K562 (cell line): ENCODE measurements around the gene KRTAP10-9. TPM values are rescaled to one million over a fixed set of nuclear protein-coding genes. Genes with fewer than 3 reads are reported as not detected.
"Not testable (repeated sequence)": the region's sequence is repeated elsewhere in the genome, so short reads cannot be mapped to it uniquely, and the experiment has no call there.

Experiments
- ATAC-seq: fragments of 200-7000 bp; cut with Tn5 transposase; 3 replicates; pipeline ENCODE4 v1.9.1; 2020; ENCODE audit warnings: moderate library complexity
- BruUV-seq: library from RNA; stranded (reverse); fragments of 400-500 nt; replicated peaks from 2 replicates; lab custom pipeline; 2021; lab: Mats Ljungman, UMichigan
- CTCF ChIA-PET: fragments of 300-600 bp; formaldehyde crosslinking; extraction: SDS; loops from one replicate; lab custom pipeline; 2021; ENCODE audit warnings: low intra/inter-chr PET ratio; lab: Yijun Ruan, JAX
- POLR2A ChIA-PET: fragments of 300-600, 350-650 bp; sonication (Branson Sonifier 250); formaldehyde crosslinking; extraction: SDS; loops from one replicate; lab custom pipeline; 2021; ENCODE audit warnings: antibody characterized with exemption, inconsistent platforms; lab: Yijun Ruan, JAX
- DNase-seq, 4 experiments: peaks; one replicate each; pipeline versions ENCODE4 v3.0.0 to v3.0.0-alpha.2; 2011 to 2018; ENCODE audit warnings: low spot score in 3 of 4, mixed read lengths in 3 of 4; ENCODE audit errors: extremely low read depth in 1 of 4
- FAIRE-seq: peaks from 2 replicates; lab custom pipeline; 2011; peaks lifted over from hg19 to GRCh38; lab: Jason Lieb, UNC
- H2AFZ ChIP-seq: 2 replicates; pipeline ENCODE4 v1.6.0; 2011; ENCODE audit warnings: low read depth, low read length, control low read depth, inconsistent platforms
- H3K27ac ChIP-seq: fragments of 200-600 bp; 3 replicates; pipeline ENCODE4 v1.8.0; 2011; ENCODE audit warnings: low read depth, mild to moderate bottlenecking, control low read depth, inconsistent platforms, low read length, moderate library complexity, mixed read lengths; ENCODE audit errors: extremely low read depth
- H3K27me3 ChIP-seq, 2 experiments: fragments of 300-600 bp in 1 of 2; 2 replicates in 1 of 2; 3 replicates in 1 of 2; pipeline versions ENCODE4 v1.6.0 to v1.8.0; 2011; ENCODE audit warnings: inconsistent platforms in 2 of 2, low read length in 2 of 2, mild to moderate bottlenecking in 1 of 2, mixed read lengths in 1 of 2, moderate library complexity in 1 of 2; ENCODE audit not compliant: control insufficient read depth in 2 of 2, insufficient read depth in 2 of 2
- H3K36me3 ChIP-seq: fragments of 300-600 bp; 3 replicates; pipeline ENCODE4 v1.8.0; 2011; ENCODE audit warnings: mild to moderate bottlenecking, low read length, inconsistent platforms; ENCODE audit not compliant: control insufficient read depth, insufficient read depth
- H3K4me1 ChIP-seq, 2 experiments: fragments of 200-600 bp in 1 of 2; replicated peaks in 1 of 2; 2 replicates in 1 of 2; 3 replicates in 1 of 2; pipeline versions ENCODE4 v1.5.1 to v1.8.0; 2011; ENCODE audit warnings: inconsistent platforms in 2 of 2, low read length in 2 of 2, mild to moderate bottlenecking in 1 of 2, mixed read lengths in 1 of 2, moderate library complexity in 1 of 2; ENCODE audit not compliant: control insufficient read depth in 2 of 2, insufficient read depth in 2 of 2
- H3K4me2 ChIP-seq: 2 replicates; pipeline ENCODE4 v1.6.1; 2011; ENCODE audit warnings: low read length, control low read depth, inconsistent platforms, mixed read lengths; ENCODE audit not compliant: insufficient read depth
- H3K4me3 ChIP-seq: fragments of 200-600 bp; sonication (generic), shearing (Covaris generic); 2 replicates; pipeline ENCODE4 v1.5.1; 2016; ENCODE audit warnings: control low read depth, inconsistent platforms
- H3K79me2 ChIP-seq: fragments of 200-600 bp; 3 replicates; pipeline ENCODE4 v1.8.0; 2011; ENCODE audit warnings: low read length, inconsistent platforms; ENCODE audit not compliant: control insufficient read depth, insufficient read depth
- H3K9ac ChIP-seq, 2 experiments: 2 replicates each; pipeline versions ENCODE4 v1.6.0 to v1.6.1; 2011; ENCODE audit warnings: low read depth in 2 of 2, low read length in 2 of 2, control low read depth in 1 of 2, inconsistent platforms in 1 of 2, mild to moderate bottlenecking in 1 of 2, mixed read lengths in 1 of 2; ENCODE audit not compliant: insufficient read depth in 1 of 2
- H3K9me1 ChIP-seq: one replicate; pipeline ENCODE4 v1.6.0; 2011; ENCODE audit warnings: inconsistent platforms, mild to moderate bottlenecking, low read length, moderate library complexity; ENCODE audit not compliant: control insufficient read depth, insufficient read depth
- H3K9me3 ChIP-seq: replicated peaks from 2 replicates; pipeline ENCODE4 v1.5.1; 2011; ENCODE audit warnings: low read depth, low read length, inconsistent platforms; ENCODE audit not compliant: control insufficient read depth, insufficient read depth
- H4K20me1 ChIP-seq: replicated peaks from 2 replicates; pipeline ENCODE4 v1.6.1; 2011; ENCODE audit warnings: low read length, inconsistent platforms, mixed read lengths; ENCODE audit not compliant: control insufficient read depth, insufficient read depth
- ELF1 ChIP-seq: fragments of 200-800 bp; sonication (Bioruptor generic); IDR thresholded peaks from 2 replicates; pipeline ENCODE4 v1.6.1; 2016; ENCODE audit warnings: missing genetic modification characterization, missing compliant biosample characterization
- MEIS2 ChIP-seq: fragments of 450-650 bp; IDR thresholded peaks from 2 replicates; pipeline ENCODE4 v1.6.1; 2014; ENCODE audit warnings: mild to moderate bottlenecking; ENCODE audit not compliant: partially characterized antibody
- MIER1 ChIP-seq: fragments of 450-650 bp; IDR thresholded peaks from 2 replicates; pipeline ENCODE4 v1.6.1; 2016; ENCODE audit warnings: antibody characterized with exemption, mild to moderate bottlenecking, low read depth
- NR4A1 ChIP-seq, 2 experiments: fragments of 250-450 bp in 1 of 2; fragments of 450-650 bp in 1 of 2; sonication (Bioruptor Pico) in 1 of 2; IDR thresholded peaks; 2 replicates each; pipeline versions ENCODE4 v1.4.0 to v1.6.1; 2016 to 2020; ENCODE audit warnings: mild to moderate bottlenecking in 2 of 2, missing compliant biosample characterization in 1 of 2, missing genetic modification characterization in 1 of 2, moderate library complexity in 1 of 2
- PHB ChIP-seq: fragments of 250-450 bp; sonication (Bioruptor Pico); IDR thresholded peaks from 2 replicates; pipeline ENCODE4 v1.5.0; 2021
- RBFOX2 ChIP-seq: fragments of 200-400 bp; formaldehyde crosslinking; IDR thresholded peaks from 2 replicates; pipeline ENCODE4 v1.6.1; 2017; ENCODE audit warnings: low read depth, mild to moderate bottlenecking, low read length, moderate library complexity
- SMARCB1 ChIP-seq: IDR thresholded peaks from 2 replicates; pipeline ENCODE4 v1.6.1; 2011; ENCODE audit warnings: improper control_type of control experiment, low read depth; ENCODE audit not compliant: insufficient read length
- ZBTB1 ChIP-seq: sonication (generic); formaldehyde crosslinking; IDR thresholded peaks from 2 replicates; pipeline ENCODE4 v1.8.1; 2023; ENCODE audit warnings: missing genetic modification reagents, low read depth, mild to moderate bottlenecking, borderline replicate concordance
- ZBTB33 ChIP-seq: sonication (generic); formaldehyde crosslinking; IDR thresholded peaks from 2 replicates; pipeline ENCODE4 v1.8.1; 2023; ENCODE audit warnings: mild to moderate bottlenecking, missing genetic modification reagents
- WGBS: fragments of 100-300 bp; shearing (Covaris generic); methylation state at CpG from one replicate; pipeline ENCODE4 v1.1.6; 2016; ENCODE audit warnings: low coverage, mixed read lengths; ENCODE audit not compliant: insufficient coverage; ENCODE audit errors: missing lambda C conversion rate; 5-methylcytosine and 5-hydroxymethylcytosine counted together
- in situ Hi-C: fragments of 300-500 bp; cut with MboI; formaldehyde crosslinking; loops from 4 replicates; pipeline ENCODE4 v1.15.0; 2018; ENCODE audit warnings: inconsistent platforms, mixed read lengths
- intact Hi-C: fragments of 100-400 bp; cut with micrococcal nuclease; formaldehyde crosslinking; loops from 2 replicates; pipeline ENCODE4 v1.14.2; 2022
- polyA plus RNA-seq, 8 experiments: library from polyadenylated mRNA; depleted of rRNA in 4 of 8; stranded (reverse) in 5 of 8; unstranded in 3 of 8; fragments of >200 nt; fragmentation: Nextera tagmentation in 2 of 8; fragmentation: Illumina TruSeq in 1 of 8; extraction: Ambion mirVana in 2 of 8; extraction: Trizol in 1 of 8; gene quantifications; 2 replicates each; pipeline versions ENCODE4 v1.2.1 to v1.2.3, GENCODE V29; 2011 to 2014; ENCODE audit warnings: inconsistent platforms in 1 of 8, missing spikeins in 1 of 8
- total RNA-seq, 7 experiments: library from RNA; depleted of rRNA in 6 of 7; stranded (reverse); fragments of >200 nt in 6 of 7; fragmentation: Illumina TruSeq in 2 of 7; extraction: Trizol in 2 of 7; gene quantifications; 2 replicates each; pipeline versions ENCODE4 v1.2.1 to v1.2.3, GENCODE V29; 2011 to 2021; ENCODE audit warnings: low replicate concordance in 1 of 7
- TF ChIP-seq, protein P1 (sequence below): sonication (generic); formaldehyde crosslinking; IDR thresholded peaks from 2 replicates; pipeline ENCODE4 v1.8.0; 2022; ENCODE audit warnings: missing genetic modification reagents, mild to moderate bottlenecking, moderate library complexity, borderline replicate concordance

KRTAP10-9 gene
- total and polyA plus RNA-seq, 9 of the 15 experiments (the other 6 are each of a cell fraction or from before 2014, with no cell fraction given) = not detected

- FAIRE-seq, in situ Hi-C loops, H3K4me3 ChIP-seq, H3K9me3 ChIP-seq, H3K9me1 ChIP-seq, H4K20me1 ChIP-seq, DNase-seq, H3K4me2 ChIP-seq, CTCF ChIA-PET, H3K79me2 ChIP-seq, intact Hi-C loops, ATAC-seq, H3K36me3 ChIP-seq, H3K9ac ChIP-seq, H3K27ac ChIP-seq, H2AFZ ChIP-seq, BruUV-seq: not testable (repeated sequence)
- Histone ChIP-seq H3K4me1 (peaks cover 24 to 37% of the 10 kb centered on the region in 2 experiments), H3K27me3 (peaks cover 0 to 15% of the 10 kb centered on the region in 2 experiments; a peak in 1 of 5 replicates)
- POLR2A ChIA-PET = interaction anchor here (1.2 kb wide), 1 partner anchor 18 kb away, joined by 5 read pairs; the partner anchor contains the start of gene KRTAP10-4
- no CpG with 5 or more reads among the region's 4 CpGs for WGBS
These were observed 35.1 kb upstream of the KRTAP10-9 start for GRCh38 chr21:44591801-44592130.

DNA sequence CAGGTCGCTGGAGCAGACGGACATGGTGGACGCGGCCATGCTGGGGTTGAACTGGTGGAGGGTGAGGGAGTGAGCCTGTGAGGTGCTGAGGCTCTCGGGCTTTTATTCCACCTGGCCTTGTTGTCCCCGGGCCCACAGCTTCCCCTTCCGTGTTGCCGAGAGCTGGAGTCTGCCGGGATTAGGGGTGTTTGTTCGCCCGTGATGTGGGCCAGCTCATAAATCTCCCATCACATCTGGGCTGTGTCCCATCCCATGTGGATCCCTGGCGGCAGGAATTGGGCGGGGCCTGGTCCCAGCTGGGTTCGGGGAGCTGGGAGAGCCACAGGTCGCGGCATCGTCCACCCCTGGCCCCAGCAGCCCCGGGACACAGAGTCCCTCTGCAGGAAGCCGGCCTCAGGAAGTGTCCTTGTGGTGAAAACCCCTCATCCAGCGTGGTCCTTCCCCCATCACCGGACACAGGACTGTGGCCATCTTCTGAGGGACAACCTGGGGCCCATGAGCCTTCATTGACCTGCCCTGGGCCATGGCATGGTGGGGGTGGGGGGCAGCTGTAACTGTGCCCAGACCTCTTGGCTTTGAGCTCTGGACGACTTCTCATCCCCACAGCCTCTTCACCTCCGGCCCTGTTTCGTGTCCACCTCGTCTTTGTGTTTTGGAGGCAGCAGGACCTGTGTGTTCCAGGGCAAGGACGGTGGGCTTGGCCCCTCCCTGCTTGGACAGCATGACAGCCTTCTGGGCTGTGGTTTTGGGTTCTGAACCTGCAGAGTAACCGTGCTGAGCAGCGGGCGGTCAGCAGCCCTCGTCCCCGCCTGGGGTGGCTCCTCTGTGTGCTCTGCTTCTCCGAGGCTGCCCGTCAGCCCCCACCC lies 34.2 kb upstream of the KRTAP10-9 start, which contains the start of gene KRTAP10-6:
TSS of gene KRTAP10-6 (minus strand) at position 60 of the 866 bp plus-strand sequence. CDS start at position 39, 21 bp downstream.
- Histone ChIP-seq H2AFZ (peak within 1 kb of the TSS; percentile 81), H3K9me3 (no peaks in the 10 kb centered on the region; the same call in 1 of the 2 replicates), H4K20me1 (no peaks in the 10 kb centered on the region), H3K9ac (peak within 1 kb of the TSS; percentile 12 to 13; a peak in 2 of 4 replicates), H3K27ac (peak within 1 kb of the TSS; percentile 62; the same call in 2 of the 3 replicates), H3K79me2 (no peaks in the 10 kb centered on the region), H3K4me1 (peaks cover 24 to 37% of the 10 kb centered on the region in 2 experiments), H3K36me3 (no peaks in the 10 kb centered on the region), H3K4me2 (peak within 1 kb of the TSS; percentile 79; the same call in 1 of the 2 replicates), H3K4me3 (no peak within 1 kb of the TSS), H3K27me3 (peaks cover 0 to 15% of the 10 kb centered on the region in 2 experiments; a peak in 2 of 5 replicates), H3K9me1 (no peaks in the 10 kb centered on the region)
- ATAC-seq = no peak
- intact Hi-C loops (no loop called here), in situ Hi-C loops (no loop called here)
- no peak for DNase-seq
- ChIA-PET POLR2A (interaction anchor here (1.2 kb wide), 1 partner anchor 19 kb away, joined by 5 read pairs; the partner anchor contains the start of gene KRTAP10-4), CTCF (no interaction called here)
- WGBS = 28% methylated on average over 32 of the region's 33 CpGs
- no peak for FAIRE-seq
- no TSS peak for BruUV-seq
- no peak for TF ChIP-seq ZBTB1 (CRISPR knock-in tag)
- TF ChIP-seq, protein P1, sequence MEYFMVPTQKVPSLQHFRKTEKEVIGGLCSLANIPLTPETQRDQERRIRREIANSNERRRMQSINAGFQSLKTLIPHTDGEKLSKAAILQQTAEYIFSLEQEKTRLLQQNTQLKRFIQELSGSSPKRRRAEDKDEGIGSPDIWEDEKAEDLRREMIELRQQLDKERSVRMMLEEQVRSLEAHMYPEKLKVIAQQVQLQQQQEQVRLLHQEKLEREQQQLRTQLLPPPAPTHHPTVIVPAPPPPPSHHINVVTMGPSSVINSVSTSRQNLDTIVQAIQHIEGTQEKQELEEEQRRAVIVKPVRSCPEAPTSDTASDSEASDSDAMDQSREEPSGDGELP (CRISPR knock-in tag) = peak; percentile 52; the same call in 1 of the 2 replicates
- 0 out of 2 replicates have a peak, but pooled peaks have one; percentile 5 for TF ChIP-seq RBFOX2
- TF ChIP-seq NR4A1 (CRISPR knock-in tag; IDR thresholded peaks at IDR 0.05) = no peak
- peak; percentile 25; the same call in 1 of the 2 replicates for TF ChIP-seq NR4A1 (tag; IDR thresholded peaks at IDR 0.05)
- no peak for TF ChIP-seq SMARCB1
- peak; percentile 4 for TF ChIP-seq MEIS2
- TF ChIP-seq MIER1 = no peak
- no peak for TF ChIP-seq PHB (CRISPR knock-in tag)
- no peak for TF ChIP-seq ZBTB33 (CRISPR knock-in tag)
- TF ChIP-seq ELF1 (tag) = 0 out of 2 replicates have a peak, but pooled peaks have one; percentile 37
